Renal cortical epithelial cell (primary cell): ENCODE measurements around the gene NR4A3. TPM values are rescaled to one million over a fixed set of nuclear protein-coding genes. Genes with fewer than 3 reads are reported as not detected.
"Not testable (repeated sequence)": the region's sequence is repeated elsewhere in the genome, so short reads cannot be mapped to it uniquely, and the experiment has no call there.

ENCODE experiments used
- DNase-seq: peaks from one replicate; pipeline ENCODE4 v3.0.0-alpha.2; 2011; ENCODE audit warnings: low read depth
- total RNA-seq: library from RNA; depleted of rRNA; stranded (reverse); fragments of >200 nt; gene quantifications from 2 replicates; pipeline ENCODE4 v1.2.3, GENCODE V29; 2014

The NR4A3 gene
- total RNA-seq, 1 donor from 2014 or later = 0.15 TPM

DNA sequence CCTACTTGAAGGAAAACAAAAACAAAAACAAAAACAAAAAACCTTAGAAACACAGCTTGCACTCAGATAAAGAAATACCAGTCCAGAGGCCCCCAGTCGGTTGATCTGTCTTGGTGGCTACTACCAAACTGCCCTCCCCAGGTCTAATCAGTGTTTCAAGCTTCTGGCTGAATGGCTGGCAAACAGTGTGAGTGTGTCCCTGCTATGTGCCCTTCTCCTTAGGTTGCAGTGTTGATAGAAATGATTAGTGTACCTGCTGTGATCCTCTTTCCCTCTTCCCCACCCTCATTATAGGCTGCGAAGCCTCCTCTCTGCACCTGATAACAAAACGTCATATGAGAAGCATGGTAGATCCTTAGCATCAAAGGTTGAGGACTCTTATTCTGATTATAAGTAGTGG lies 12.8 kb downstream of the NR4A3 start:
- no peak for DNase-seq

GRCh38 chr9:99835142-99835541 lies 13.5 kb downstream of the NR4A3 start:
- DNase-seq = no peak

- DNase-seq = no peak
Measured at GRCh38 chr9:99835581-99835980, 13.9 kb downstream of the NR4A3 start.

GRCh38 chr9:99840072-99840471 lies 18.4 kb downstream of the NR4A3 start:
- no peak for DNase-seq

GRCh38 chr9:99845063-99845462 lies 23.4 kb downstream of the NR4A3 start:
- DNase-seq = no peak

DNA sequence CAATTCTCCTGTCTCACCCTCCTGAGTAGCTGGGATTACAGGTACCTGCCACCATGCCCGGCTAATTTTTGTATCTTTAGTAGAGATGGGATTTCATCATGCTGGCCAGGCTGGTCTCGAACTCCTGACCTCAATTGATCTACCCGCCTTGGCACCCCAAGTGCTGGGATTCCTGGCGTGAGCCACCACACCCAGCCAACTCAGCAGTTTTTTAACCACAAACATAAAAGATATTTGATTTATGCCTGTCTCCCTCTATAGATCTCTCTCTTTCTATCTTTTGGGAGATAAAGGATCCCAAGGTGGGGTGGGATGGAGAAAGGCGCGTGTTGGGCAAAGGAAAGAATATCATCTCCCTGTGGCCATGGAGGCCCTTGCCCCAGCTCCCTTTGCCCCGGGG lies 26.8 kb downstream of the NR4A3 start:
- DNase-seq = no peak

GRCh38 chr9:99850736-99851499 lies 29.2 kb downstream of the NR4A3 start:
- DNase-seq = no peak

DNA sequence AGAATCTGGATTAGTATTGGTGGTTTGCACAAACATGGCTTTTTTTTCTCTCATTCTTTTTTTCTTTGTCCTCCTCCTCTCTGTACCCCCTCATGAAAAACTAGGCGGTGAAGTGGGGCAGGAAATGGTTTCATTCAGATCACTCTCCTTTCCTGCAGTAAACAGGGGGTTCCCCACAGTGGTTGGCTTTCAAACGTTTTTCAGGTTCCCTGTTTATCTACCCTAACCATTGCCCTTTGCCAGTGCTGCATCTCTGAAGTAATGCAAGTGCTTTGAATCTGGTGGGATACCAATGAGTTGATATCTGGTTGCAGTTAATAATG lies 29.8 kb downstream of the NR4A3 start:
- DNase-seq = no peak

DNA sequence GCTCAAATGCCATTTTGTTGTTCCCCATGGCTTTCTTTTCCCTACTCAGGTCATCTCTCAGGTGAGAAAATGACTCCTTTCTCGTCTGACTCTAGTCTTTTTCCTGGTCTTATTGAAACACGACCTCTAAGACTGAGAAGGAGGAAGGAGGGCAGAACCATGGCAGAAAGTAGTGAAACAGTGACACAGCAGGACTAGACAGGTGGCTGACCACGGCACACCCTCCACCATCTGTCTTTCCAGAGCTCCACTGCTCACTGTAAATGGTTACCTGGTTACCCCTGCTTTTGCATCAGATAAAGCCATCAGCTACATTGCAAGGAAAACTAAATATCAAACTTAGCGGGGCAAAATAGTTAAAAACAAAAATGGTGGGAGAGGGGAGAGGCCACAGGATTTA lies 30.9 kb downstream of the NR4A3 start:
- no peak for DNase-seq

DNA sequence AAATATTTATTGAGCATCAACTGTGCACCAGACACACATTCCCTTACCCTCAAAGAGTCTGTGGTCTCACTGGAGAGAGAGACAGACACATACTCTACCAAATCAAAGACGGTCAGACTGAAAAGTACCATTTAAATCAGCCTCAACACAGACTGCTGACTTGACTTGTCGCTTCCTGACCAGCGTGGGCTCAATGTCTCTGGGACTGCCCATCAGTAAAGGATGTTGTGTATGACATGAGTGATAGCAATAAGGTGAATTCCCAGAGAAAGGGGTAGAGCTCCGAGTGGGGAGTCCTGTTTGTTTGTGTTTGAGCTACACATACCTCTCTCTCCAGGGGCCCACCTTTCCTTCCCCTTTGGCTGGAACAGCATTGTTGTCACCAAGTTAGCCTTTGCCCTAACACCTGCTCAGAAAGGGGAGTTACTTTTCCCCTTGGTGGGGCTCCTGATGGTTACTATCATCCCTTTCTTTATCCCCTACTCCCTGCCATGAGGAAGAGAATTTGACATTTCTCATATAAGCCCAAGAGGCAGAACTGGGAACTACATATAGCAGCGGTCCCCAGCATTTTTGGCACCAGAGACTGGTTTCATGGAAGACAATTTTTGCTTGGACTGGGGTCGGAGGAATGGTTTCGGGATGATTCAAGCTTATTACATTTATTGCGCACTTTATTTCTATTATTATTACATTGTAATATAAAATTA lies 33.9 kb downstream of the NR4A3 start:
- DNase-seq = no peak

DNA sequence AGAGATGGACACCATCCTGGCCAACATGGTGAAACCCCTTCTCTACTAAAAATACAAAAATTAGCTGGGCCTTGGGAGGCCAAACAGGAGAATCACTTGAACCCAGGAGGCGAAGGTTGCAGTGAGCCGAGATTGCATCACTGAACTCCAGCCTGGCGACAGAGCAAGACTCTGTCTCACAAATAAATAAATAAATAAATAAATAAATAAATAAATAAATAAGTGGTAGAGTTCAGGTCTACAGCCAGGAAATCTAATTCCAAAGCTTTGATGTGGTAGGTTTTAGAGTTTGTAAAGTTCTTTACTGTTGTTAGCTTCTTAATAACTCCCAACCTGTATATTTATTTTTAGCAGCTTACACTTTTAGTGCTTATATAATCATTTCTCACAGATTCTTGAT lies 35.9 kb downstream of the NR4A3 start:
- not testable (repeated sequence) for DNase-seq

GRCh38 chr9:99858087-99858486 lies 36.4 kb downstream of the NR4A3 start:
- no peak for DNase-seq

DNA sequence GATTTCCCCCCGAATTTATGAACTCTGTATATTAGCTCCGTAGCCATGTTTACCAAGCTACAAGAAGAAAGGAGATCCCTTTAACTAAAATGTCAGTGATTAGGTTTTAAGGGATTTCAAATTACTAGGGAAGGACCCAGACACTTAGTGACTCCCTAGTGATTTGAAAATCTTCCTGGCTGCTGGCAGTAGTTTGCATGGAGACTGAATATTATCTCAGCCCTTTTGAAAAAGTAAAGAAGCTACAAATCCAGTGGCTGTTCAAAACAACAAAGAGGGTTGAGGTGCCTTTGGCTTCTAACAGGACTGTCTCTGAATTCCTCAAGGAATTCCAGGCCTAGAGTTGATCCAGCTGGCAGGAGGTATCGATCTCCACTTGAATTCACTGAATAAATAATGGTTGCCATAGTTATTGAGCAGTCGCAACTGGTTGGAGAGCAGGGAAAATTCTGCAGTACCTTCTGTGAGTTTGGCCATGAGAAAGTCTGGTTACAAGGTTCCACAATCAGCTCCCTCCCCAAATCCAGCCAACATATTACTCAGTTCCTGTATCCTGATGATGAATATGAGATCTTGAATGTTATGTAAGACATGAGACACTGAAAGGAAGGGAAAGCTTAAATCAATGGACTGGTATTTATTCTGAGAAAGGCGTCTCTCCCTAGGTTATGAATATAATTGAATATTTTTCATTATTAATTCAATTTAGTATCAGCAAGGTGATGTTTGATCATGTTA lies 37.7 kb downstream of the NR4A3 start:
- DNase-seq = no peak

- DNase-seq = no peak
Measured at GRCh38 chr9:99860266-99860665, 38.6 kb downstream of the NR4A3 start.

GRCh38 chr9:99863955-99864354 lies 42.3 kb downstream of the NR4A3 start:
- no peak for DNase-seq

DNA sequence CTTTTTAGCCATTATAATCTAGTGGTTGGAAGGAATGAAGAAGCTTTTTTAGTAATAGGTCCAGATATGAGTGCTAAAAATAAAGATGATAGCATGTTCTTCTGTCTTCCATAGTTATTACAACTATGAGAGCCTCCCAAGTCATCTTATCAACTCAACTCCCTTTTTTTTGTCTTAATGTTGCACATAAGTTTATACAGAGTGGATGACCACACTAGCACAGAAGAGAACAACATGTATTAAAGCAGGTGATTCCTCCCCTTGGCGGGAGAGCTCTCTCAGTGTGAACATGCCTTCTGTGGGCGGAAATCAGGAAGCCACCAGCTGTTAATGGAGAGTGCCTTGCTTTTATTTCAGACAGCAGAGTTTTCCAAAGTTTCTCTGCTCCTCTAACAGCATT lies 44.7 kb downstream of the NR4A3 start:
- DNase-seq = no peak

- no peak for DNase-seq
Measured at GRCh38 chr9:99867536-99867935, 45.9 kb downstream of the NR4A3 start.

- no peak for DNase-seq
Measured at GRCh38 chr9:99867968-99868367, 46.3 kb downstream of the NR4A3 start.

DNA sequence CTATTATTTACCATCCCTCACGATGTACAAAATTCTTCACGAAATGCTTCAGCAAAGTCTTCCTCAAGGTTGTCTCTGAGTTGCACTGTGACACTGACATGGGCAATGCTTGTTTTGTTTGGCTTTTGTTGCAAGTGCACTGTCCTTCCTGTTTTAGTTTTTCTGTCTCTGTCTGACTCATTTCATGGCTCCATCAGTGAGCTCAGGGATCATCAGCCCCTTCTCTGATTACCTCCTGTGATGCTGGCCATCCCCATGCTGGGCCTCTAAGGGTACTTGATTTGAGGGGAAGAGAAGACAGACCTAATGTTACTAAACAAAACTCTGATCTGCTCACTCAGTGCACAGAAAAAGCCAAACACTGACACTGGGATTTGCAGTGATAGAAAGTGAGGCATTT lies 47.2 kb downstream of the NR4A3 start:
- DNase-seq = no peak

GRCh38 chr9:99870126-99870525 lies 48.4 kb downstream of the NR4A3 start:
- no peak for DNase-seq

- peak; percentile 49 for DNase-seq
Measured at GRCh38 chr9:99873531-99873930, 51.8 kb downstream of the NR4A3 start.

DNA sequence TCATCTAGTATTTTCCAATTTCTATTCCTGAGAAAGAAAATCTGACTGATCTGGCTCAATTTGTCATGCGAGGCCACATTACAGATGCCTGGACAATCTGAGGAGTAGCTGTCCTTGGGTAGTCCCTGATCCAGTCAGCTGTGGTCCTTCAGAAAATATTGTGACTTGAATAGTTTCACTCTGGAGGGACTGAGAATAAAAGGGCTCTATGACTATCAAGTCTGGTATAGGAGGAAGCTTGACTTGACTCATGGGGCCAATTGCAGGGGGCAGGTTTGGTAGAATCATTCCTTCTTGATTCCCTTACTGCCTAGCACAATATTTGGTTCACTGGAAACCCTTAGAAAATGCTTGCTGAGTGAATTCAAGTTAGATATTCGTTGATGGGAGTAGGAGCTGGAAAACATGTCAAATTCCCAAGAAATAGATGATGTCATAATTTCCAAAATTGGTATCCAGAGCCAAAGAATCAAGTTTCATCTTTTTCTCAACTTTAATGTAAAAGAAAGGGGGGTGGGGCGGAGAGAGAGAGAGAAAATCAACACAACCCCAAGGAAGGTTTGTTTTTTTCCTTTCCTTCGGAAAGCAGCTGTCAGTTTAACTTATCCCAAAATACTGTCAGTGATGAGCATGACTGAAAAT lies 52.4 kb downstream of the NR4A3 start:
- no peak for DNase-seq

- DNase-seq = no peak
Measured at GRCh38 chr9:99876190-99876589, 54.5 kb downstream of the NR4A3 start.
